K562 (cell line): ENCODE results near the gene NLRP5.

Experiments used
- CHD2 ChIP-seq: IDR thresholded peaks from 2 replicates; pipeline ENCODE4 v1.6.1; 2011; ENCODE audit warnings: low read depth, low read length
- NELFE ChIP-seq: IDR thresholded peaks from 2 replicates; pipeline ENCODE4 v1.6.1; 2011; ENCODE audit warnings: mild to moderate bottlenecking; ENCODE audit not compliant: insufficient read depth, insufficient read length
- NFATC3 ChIP-seq: fragments of 450-650 bp; IDR thresholded peaks from 2 replicates; pipeline ENCODE4 v1.6.1; 2017; ENCODE audit warnings: mild to moderate bottlenecking
- NFYB ChIP-seq: IDR thresholded peaks from 2 replicates; pipeline ENCODE4 v1.6.1; 2011; ENCODE audit warnings: mild to moderate bottlenecking, moderate library complexity; ENCODE audit not compliant: insufficient read length; ENCODE audit errors: extremely low read depth
- RBM39 ChIP-seq: fragments of 200-400 bp; formaldehyde crosslinking; optimal IDR thresholded peaks from 2 replicates; pipeline ENCODE3; 2018; ENCODE audit warnings: low read depth, low read length
- VEZF1 ChIP-seq: fragments of 200-800 bp; sonication (Bioruptor generic); IDR thresholded peaks from 2 replicates; pipeline ENCODE4 v1.6.1; 2017; ENCODE audit warnings: missing genetic modification characterization, missing compliant biosample characterization
- ZNF766 ChIP-seq: fragments of 200-800 bp; sonication (Bioruptor generic); conservative IDR thresholded peaks from 2 replicates; pipeline ENCODE4 v1.6.1; 2016; ENCODE audit warnings: missing genetic modification characterization, missing compliant biosample characterization

- TF ChIP-seq RBM39 (no peak), NFATC3 (no peak), VEZF1 (no peak), NELFE (no peak), NFYB (no peak), CHD2 (no peak), ZNF766 (CRISPR knock-in tag) (no peak)
These were observed 98.4 kb downstream of the NLRP5 start for GRCh38 chr19:56084835-56085536.
